GM12878 (cell line): ENCODE results near the gene TMEM72. TPM values are rescaled to one million over a fixed set of nuclear protein-coding genes. Genes with fewer than 3 reads are reported as not detected.

Experiments used
- E2F4 ChIP-seq: IDR thresholded peaks from 2 replicates; pipeline ENCODE4 v1.6.1; 2012; ENCODE audit warnings: low read depth, low read length, improper control_type of control experiment
- E4F1 ChIP-seq: fragments of 450-650 bp; IDR thresholded peaks from 2 replicates; pipeline ENCODE4 v1.6.1; 2018; ENCODE audit warnings: borderline replicate concordance, mild to moderate bottlenecking; ENCODE audit not compliant: partially characterized antibody
- ESRRA ChIP-seq: IDR thresholded peaks from 2 replicates; pipeline ENCODE4 v1.6.1; 2012; ENCODE audit warnings: mild to moderate bottlenecking, low read length, improper control_type of control experiment
- HSF1 ChIP-seq: fragments of 150-350 bp; IDR thresholded peaks from 2 replicates; pipeline ENCODE4 v1.6.1; 2014; ENCODE audit warnings: mild to moderate bottlenecking, low read depth, low read length
- JUNB ChIP-seq: IDR thresholded peaks from 2 replicates; pipeline ENCODE4 v1.6.1; 2016; ENCODE audit warnings: antibody characterized with exemption, mild to moderate bottlenecking
- KDM1A ChIP-seq: fragments of 200-600 bp; sonication (generic); IDR thresholded peaks from 2 replicates; pipeline ENCODE4 v1.6.1; 2016; ENCODE audit warnings: borderline replicate concordance
- POLR2AphosphoS5 ChIP-seq: IDR thresholded peaks from 2 replicates; pipeline ENCODE4 v1.6.1; 2011; ENCODE audit warnings: mild to moderate bottlenecking, low read length, inconsistent platforms
- RFX5 ChIP-seq: IDR thresholded peaks from 2 replicates; pipeline ENCODE4 v1.6.1; 2011; ENCODE audit warnings: low read depth, low read length, improper control_type of control experiment
- ZNF622 ChIP-seq: fragments of 450-650 bp; IDR thresholded peaks from 2 replicates; pipeline ENCODE4 v1.6.1; 2017; ENCODE audit warnings: mild to moderate bottlenecking, inconsistent platforms
- polyA plus RNA-seq, 11 experiments: library from polyadenylated mRNA; depleted of rRNA in 4 of 11; unstranded in 6 of 11; stranded (reverse) in 5 of 11; fragments of >200 nt; fragmentation: Nextera tagmentation in 4 of 11; fragmentation: Illumina TruSeq in 1 of 11; extraction: Ambion mirVana in 4 of 11; extraction: Trizol in 1 of 11; gene quantifications; 1 replicate in 1 of 11; 2 replicates in 10 of 11; pipeline versions ENCODE4 v1.2.1 to v1.2.3, GENCODE V29; 2011 to 2016; ENCODE audit warnings: inconsistent platforms in 2 of 11, missing spikeins in 2 of 11, low read depth in 1 of 11
- total RNA-seq, 4 experiments: library from RNA; depleted of rRNA in 3 of 4; stranded (reverse); fragments of >200 nt in 3 of 4; fragmentation: Illumina TruSeq in 1 of 4; extraction: Trizol in 1 of 4; gene quantifications; 2 replicates each; pipeline versions ENCODE4 v1.2.1 to v1.2.3, GENCODE V29; 2013 to 2021
- TF ChIP-seq, protein P1 (sequence below): IDR thresholded peaks from 2 replicates; pipeline ENCODE4 v1.6.1; 2012; ENCODE audit warnings: improper control_type of control experiment, low read depth, low read length; ENCODE audit not compliant: insufficient replicate concordance
- TF ChIP-seq, protein P2 (sequence below): IDR thresholded peaks from 2 replicates; pipeline ENCODE4 v1.6.1; 2011; ENCODE audit warnings: borderline replicate concordance, low read depth, mild to moderate bottlenecking, moderate library complexity, mixed read lengths, low read length; ENCODE audit not compliant: insufficient read depth; ENCODE audit errors: extremely low read length
- TF ChIP-seq, protein P3 (sequence below): fragments of 450-650 bp; IDR thresholded peaks from 2 replicates; pipeline ENCODE4 v1.6.1; 2017; ENCODE audit warnings: mild to moderate bottlenecking, low read depth, inconsistent platforms; ENCODE audit not compliant: poor library complexity, severe bottlenecking

Gene TMEM72
- total and polyA plus RNA-seq, 10 of the 15 experiments (the other 5 are each of a cell fraction or from before 2014, with no cell fraction given): 0.12 TPM; not detected in 9

GRCh38 chr10:44975431-44976331 lies 64.5 kb downstream of the TMEM72 start (continued):
- TF ChIP-seq, protein P1, sequence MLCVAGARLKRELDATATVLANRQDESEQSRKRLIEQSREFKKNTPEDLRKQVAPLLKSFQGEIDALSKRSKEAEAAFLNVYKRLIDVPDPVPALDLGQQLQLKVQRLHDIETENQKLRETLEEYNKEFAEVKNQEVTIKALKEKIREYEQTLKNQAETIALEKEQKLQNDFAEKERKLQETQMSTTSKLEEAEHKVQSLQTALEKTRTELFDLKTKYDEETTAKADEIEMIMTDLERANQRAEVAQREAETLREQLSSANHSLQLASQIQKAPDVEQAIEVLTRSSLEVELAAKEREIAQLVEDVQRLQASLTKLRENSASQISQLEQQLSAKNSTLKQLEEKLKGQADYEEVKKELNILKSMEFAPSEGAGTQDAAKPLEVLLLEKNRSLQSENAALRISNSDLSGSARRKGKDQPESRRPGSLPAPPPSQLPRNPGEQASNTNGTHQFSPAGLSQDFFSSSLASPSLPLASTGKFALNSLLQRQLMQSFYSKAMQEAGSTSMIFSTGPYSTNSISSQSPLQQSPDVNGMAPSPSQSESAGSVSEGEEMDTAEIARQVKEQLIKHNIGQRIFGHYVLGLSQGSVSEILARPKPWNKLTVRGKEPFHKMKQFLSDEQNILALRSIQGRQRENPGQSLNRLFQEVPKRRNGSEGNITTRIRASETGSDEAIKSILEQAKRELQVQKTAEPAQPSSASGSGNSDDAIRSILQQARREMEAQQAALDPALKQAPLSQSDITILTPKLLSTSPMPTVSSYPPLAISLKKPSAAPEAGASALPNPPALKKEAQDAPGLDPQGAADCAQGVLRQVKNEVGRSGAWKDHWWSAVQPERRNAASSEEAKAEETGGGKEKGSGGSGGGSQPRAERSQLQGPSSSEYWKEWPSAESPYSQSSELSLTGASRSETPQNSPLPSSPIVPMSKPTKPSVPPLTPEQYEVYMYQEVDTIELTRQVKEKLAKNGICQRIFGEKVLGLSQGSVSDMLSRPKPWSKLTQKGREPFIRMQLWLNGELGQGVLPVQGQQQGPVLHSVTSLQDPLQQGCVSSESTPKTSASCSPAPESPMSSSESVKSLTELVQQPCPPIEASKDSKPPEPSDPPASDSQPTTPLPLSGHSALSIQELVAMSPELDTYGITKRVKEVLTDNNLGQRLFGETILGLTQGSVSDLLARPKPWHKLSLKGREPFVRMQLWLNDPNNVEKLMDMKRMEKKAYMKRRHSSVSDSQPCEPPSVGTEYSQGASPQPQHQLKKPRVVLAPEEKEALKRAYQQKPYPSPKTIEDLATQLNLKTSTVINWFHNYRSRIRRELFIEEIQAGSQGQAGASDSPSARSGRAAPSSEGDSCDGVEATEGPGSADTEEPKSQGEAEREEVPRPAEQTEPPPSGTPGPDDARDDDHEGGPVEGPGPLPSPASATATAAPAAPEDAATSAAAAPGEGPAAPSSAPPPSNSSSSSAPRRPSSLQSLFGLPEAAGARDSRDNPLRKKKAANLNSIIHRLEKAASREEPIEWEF: no peak
- TF ChIP-seq RFX5 (no peak), ESRRA (no peak), KDM1A (no peak), E4F1 (no peak), E2F4 (no peak), HSF1 (no peak), JUNB (no peak), ZNF622 (no peak), POLR2AphosphoS5 (no peak)
- TF ChIP-seq, protein P2, sequence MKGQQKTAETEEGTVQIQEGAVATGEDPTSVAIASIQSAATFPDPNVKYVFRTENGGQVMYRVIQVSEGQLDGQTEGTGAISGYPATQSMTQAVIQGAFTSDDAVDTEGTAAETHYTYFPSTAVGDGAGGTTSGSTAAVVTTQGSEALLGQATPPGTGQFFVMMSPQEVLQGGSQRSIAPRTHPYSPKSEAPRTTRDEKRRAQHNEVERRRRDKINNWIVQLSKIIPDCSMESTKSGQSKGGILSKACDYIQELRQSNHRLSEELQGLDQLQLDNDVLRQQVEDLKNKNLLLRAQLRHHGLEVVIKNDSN: no peak
- TF ChIP-seq, protein P3, sequence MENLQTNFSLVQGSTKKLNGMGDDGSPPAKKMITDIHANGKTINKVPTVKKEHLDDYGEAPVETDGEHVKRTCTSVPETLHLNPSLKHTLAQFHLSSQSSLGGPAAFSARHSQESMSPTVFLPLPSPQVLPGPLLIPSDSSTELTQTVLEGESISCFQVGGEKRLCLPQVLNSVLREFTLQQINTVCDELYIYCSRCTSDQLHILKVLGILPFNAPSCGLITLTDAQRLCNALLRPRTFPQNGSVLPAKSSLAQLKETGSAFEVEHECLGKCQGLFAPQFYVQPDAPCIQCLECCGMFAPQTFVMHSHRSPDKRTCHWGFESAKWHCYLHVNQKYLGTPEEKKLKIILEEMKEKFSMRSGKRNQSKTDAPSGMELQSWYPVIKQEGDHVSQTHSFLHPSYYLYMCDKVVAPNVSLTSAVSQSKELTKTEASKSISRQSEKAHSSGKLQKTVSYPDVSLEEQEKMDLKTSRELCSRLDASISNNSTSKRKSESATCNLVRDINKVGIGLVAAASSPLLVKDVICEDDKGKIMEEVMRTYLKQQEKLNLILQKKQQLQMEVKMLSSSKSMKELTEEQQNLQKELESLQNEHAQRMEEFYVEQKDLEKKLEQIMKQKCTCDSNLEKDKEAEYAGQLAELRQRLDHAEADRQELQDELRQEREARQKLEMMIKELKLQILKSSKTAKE: no peak
